ENCODE results near the gene EFNB3. TPM values are rescaled to one million over a fixed set of nuclear protein-coding genes. Genes with fewer than 3 reads are reported as not detected.

The EFNB3 gene
- total RNA-seq, 1 experiment from 2014 or later: 1.5 TPM

GRCh38 chr17:7729816-7730215 lies 24.8 kb downstream of the EFNB3 start:
- Histone ChIP-seq H3K4me2 (no peak overlapping the region), H3K27ac (no peak overlapping the region), H2AFZ (no peak overlapping the region), H3K79me2 (ENCODE audit: low read depth) (no peaks in the 10 kb centered on the region), H4K20me1 (ENCODE audit: insufficient read depth) (no peaks in the 10 kb centered on the region), H3K9me2 (ENCODE audit: insufficient read depth) (no peaks in the 10 kb centered on the region), H3K36me3 (ENCODE audit: low read depth) (no peaks in the 10 kb centered on the region), H3F3A (ENCODE audit: insufficient read depth, low read depth) (no peaks in the 10 kb centered on the region), H3K9me3 (ENCODE audit: insufficient read depth, low read depth) (no peaks in the 10 kb centered on the region), H3K27me3 (ENCODE audit: insufficient read depth, low read depth) (no peaks in the 10 kb centered on the region), H3K4me3 (no peak overlapping the region), H3K4me1 (replicated peaks; ENCODE audit: insufficient read depth) (no peaks in the 10 kb centered on the region)
- no TSS peak for BruUV-seq (replicated peaks)
- TF ChIP-seq EZH2 (IDR thresholded peaks at IDR 0.05; ENCODE audit: low read depth) (no peak), CTCF (conservative IDR thresholded peaks at IDR 0.05) (no peak)
- intact Hi-C loops (cut with micrococcal nuclease; ENCODE audit: unreplicated experiment): no loop called here
- POLR2A ChIA-PET (ENCODE audit: unreplicated experiment): no interaction called here
- CTCF ChIA-PET: interaction anchor here (0.6 kb wide), 1 partner anchor 448 kb away, joined by 4 read pairs; no protein-coding TSS in a partner anchor
- DNase-seq: no peak

- TF ChIP-seq CTCF (conservative IDR thresholded peaks at IDR 0.05) (no peak), EZH2 (IDR thresholded peaks at IDR 0.05; ENCODE audit: low read depth) (no peak)
- no peaks in the 10 kb centered on the region for H3K9me3 ChIP-seq (ENCODE audit: insufficient read depth, low read depth)
- no peak overlapping the region for H3K4me2 ChIP-seq
- H3K9me2 ChIP-seq (ENCODE audit: insufficient read depth): no peaks in the 10 kb centered on the region
- peaks cover 4% of the 10 kb centered on the region; the same call in 1 of the 2 replicates for H3K27me3 ChIP-seq (ENCODE audit: insufficient read depth, low read depth)
- no peaks in the 10 kb centered on the region for H4K20me1 ChIP-seq (ENCODE audit: insufficient read depth)
- no peak overlapping the region for H2AFZ ChIP-seq
- intact Hi-C loops (cut with micrococcal nuclease; ENCODE audit: unreplicated experiment): no loop called here
- CTCF ChIA-PET: no interaction called here
- H3K4me3 ChIP-seq: no peak overlapping the region
- H3K79me2 ChIP-seq (ENCODE audit: low read depth): no peaks in the 10 kb centered on the region
- no peak for DNase-seq
- no peaks in the 10 kb centered on the region for H3F3A ChIP-seq (ENCODE audit: insufficient read depth, low read depth)
- POLR2A ChIA-PET (ENCODE audit: unreplicated experiment): no interaction called here
- no TSS peak for BruUV-seq (replicated peaks)
- no peaks in the 10 kb centered on the region for H3K36me3 ChIP-seq (ENCODE audit: low read depth)
- H3K27ac ChIP-seq: no peak overlapping the region
- H3K4me1 ChIP-seq (replicated peaks; ENCODE audit: insufficient read depth): no peaks in the 10 kb centered on the region
Measured at GRCh38 chr17:7732981-7733539, 28.1 kb downstream of the EFNB3 start.

GRCh38 chr17:7737601-7738000 lies 32.6 kb downstream of the EFNB3 start:
- Histone ChIP-seq H3F3A (ENCODE audit: insufficient read depth, low read depth) (no peaks in the 10 kb centered on the region), H3K9me3 (ENCODE audit: insufficient read depth, low read depth) (no peaks in the 10 kb centered on the region), H3K4me2 (no peak overlapping the region), H3K79me2 (ENCODE audit: low read depth) (no peaks in the 10 kb centered on the region), H4K20me1 (ENCODE audit: insufficient read depth) (no peaks in the 10 kb centered on the region), H3K27me3 (ENCODE audit: insufficient read depth, low read depth) (peaks cover 4% of the 10 kb centered on the region; the same call in 1 of the 2 replicates), H2AFZ (no peak overlapping the region), H3K4me3 (no peak overlapping the region), H3K36me3 (ENCODE audit: low read depth) (no peaks in the 10 kb centered on the region), H3K27ac (no peak overlapping the region), H3K4me1 (replicated peaks; ENCODE audit: insufficient read depth) (no peaks in the 10 kb centered on the region), H3K9me2 (ENCODE audit: insufficient read depth) (no peaks in the 10 kb centered on the region)
- DNase-seq: no peak
- no TSS peak for BruUV-seq (replicated peaks)
- ChIA-PET POLR2A (ENCODE audit: unreplicated experiment) (no interaction called here), CTCF (interaction anchor here (0.5 kb wide), 1 partner anchor 827 kb away, joined by 7 read pairs; no protein-coding TSS in a partner anchor)
- intact Hi-C loops (cut with micrococcal nuclease; ENCODE audit: unreplicated experiment): no loop called here
- TF ChIP-seq CTCF (conservative IDR thresholded peaks at IDR 0.05) (no peak), EZH2 (IDR thresholded peaks at IDR 0.05; ENCODE audit: low read depth) (no peak)

Measured in PC-9 (cell line).